GM19463 (cell line): ENCODE measurements around the gene JMJD1C.
"Not testable (repeated sequence)": the region's sequence is repeated elsewhere in the genome, so short reads cannot be mapped to it uniquely, and the experiment has no call there.

ENCODE experiments used
- ATAC-seq: cut with Tn5 transposase; IDR thresholded peaks from one replicate; pipeline ENCODE4 v1.9.1; 2021; ENCODE audit warnings: mild to moderate bottlenecking, moderate library complexity; ENCODE audit not compliant: unreplicated experiment

Gene JMJD1C

DNA sequence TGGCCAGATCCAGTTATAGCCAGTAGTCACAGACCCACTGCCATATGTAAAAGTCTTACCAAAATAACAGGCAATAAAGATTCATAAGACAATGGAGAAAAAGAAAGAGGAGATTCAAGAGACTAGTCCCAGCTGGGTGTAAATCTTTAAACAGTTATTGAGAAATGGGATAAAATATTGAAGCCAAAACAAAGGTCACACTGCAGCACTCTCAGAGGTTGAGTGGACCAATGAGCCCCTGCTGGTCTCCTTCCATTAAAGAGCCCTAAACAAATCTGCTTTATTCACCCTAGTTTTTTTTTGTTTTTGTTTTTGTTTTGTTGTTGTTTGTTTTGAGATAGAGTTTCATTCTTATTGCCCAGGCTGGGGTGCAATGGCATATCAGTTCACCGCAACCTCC, 98.8 kb downstream of the JMJD1C start:
- ATAC-seq: no peak

DNA sequence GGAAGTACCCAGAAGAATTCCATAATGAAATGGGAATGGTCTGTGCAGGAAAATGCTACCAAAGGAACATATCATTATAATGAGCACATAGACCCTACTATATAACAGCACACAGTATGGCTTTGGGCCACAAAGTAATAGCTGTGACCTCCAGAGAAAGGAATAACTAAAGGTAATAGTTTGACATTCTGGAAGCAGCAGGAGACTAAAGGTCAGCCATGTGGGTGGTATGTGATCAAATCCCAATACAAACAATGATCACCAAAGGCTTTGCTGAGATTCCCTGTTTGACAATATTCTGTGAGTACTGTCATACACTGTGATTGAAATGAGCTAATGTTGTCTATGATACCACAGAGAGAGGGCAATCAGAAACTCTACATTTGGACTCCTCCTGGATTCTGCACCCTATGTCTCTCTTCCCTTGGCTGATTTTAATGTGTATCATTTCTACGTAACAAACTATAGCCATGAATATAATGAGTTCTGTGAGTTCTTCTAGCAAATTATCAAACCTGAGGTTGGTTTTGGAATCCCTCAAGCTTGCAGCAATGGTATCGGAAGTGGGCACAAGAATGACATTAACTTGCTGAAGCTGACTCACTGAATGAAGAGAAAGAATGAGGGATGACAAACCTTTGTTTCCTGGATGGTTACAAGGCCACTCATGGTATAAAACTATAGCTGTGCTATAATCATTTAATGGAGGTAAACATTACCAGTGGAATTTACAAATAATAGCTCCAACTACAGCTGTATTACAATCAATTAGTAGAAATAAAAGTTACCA, 99.6 kb downstream of the JMJD1C start:
- no peak for ATAC-seq

DNA sequence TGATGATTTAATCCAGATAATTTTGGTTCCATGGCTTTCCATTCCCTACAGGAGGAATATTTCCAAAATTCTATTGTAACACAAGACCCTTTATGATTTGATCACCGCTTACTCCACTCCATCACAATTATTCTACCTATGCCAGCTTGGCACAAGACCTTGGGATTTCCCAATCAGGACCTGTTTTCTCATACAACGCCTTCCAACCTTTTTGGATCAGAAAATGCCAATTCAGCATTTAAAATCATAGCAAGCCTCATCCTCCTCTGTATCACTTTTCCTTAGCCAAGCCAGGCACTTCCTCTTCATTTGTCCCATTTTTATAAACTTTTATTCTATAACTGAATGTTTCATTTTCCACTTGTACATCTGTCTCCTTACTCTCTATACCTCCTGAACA, 100.9 kb downstream of the JMJD1C start:
- ATAC-seq: no peak

DNA sequence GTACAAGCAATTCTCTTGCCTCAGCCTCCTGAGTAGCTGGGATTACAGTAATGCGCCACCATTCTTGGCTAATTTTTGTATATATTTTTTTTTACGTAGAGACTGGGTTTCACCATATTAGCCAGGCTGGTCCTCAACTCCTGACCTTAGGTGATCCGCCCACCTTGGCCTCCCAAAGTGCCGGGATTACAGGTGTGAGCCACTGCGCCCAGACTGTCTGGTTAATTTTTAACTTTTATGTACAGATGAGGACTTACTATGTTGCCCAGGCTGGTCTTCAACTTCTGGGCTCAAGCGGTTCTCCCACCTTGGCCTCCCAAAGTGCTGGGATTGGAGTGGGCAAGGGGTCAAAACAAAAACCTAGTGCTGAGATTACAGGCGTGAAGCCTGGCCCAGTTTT, 101.8 kb downstream of the JMJD1C start:
- ATAC-seq: no peak

DNA sequence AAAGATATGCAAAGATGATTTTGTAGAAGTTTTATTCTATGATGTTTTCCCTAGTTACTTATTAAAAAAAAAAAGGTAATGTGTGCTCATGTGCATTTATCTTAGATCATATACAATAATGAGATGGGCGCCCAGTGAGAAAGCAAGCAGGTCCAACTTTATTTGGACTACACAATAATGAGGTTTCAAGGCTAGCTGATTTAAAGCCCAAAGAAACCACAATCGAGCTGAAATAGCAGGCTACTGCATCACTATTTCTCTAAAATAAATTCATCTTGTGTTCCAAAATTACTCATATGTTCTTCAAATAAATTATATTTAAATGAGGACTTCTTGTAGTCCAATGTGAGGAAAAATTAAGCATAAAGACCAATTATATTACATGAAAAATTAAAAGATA, 110.1 kb downstream of the JMJD1C start:
- ATAC-seq: no peak

DNA sequence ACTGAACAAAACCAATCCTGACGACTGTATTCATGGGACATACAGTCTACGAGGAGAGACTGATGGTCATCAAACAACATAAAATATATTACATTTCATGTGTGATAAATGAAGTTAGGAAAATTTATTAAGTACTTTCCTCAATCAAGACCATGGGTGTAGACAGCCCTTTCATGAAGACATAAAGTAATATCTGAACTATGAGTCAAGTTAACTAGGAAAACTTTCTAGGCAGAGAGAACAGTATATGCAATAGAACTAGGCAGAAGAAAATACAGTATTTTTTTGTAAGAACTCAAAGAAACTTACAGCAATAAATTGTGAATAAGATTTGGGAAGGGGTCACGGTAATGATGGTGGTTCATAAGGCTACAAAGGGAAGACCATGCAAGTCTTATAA, 112.8 kb downstream of the JMJD1C start:
- ATAC-seq: no peak

DNA sequence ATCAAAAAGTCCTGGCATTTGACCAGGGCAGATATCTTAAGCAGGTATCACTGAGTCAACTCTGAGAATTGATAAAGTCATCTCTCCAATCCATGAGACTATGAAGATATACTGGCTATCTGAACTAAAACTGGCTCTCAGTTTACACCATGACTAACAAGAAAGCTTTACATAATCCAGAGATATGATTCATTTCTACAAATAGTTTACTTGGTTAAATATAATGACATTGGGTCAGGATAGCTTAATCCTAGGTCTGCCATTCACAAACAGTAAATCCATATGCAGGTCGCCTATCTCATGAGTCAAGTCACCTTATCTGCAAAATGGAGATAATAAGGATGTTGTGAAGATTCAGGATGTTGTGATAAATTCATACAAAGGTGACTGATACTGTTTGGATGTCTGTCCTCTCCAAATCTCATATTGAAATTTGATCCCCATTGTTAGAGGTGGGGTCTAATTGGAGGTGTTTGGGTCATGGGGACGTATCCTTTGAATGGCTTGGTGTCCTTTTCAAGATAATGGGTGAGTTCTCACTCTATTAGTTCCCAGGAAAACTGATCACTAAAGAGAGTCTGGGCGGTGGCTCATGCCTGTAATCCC, 117.4 kb downstream of the JMJD1C start:
- no peak for ATAC-seq

DNA sequence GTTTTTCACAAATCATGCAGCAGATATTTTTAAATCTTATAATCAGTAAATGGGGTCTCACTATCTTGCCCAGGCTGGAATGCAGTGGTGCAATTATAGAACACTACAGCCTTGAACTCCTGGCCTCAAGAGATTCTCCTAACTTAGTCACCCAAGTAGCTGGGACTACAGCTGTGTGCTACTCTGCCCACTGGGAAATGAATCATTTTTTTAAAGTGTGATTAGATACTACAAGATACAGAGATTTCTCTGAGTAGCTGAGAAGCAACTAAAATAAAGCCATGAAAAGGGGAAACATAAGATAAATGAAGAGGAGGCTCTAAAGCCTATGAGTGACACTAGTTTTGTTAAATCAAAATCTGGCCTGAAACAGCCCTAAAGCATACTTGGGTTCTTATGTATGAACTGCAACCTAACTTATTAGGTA, 119.7 kb downstream of the JMJD1C start:
- ATAC-seq: no peak

DNA sequence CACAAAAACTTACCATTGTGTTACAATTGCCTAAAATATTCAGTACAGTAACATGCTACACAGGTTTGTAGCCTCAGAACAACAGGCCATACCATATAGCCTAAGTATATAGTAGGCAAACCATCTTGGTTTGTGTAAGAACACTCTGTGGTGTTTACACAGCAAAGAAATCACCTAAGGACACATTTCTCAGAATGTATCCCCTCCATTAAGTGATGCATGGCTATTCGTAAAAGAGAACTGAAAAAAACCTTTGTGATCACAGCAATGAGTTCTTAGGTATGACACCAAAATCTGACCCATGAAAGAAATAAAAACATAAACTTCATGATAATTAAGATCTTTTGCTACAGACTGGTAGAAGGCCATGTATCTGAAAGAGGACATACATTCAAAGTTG, 121.5 kb downstream of the JMJD1C start:
- ATAC-seq: no peak

DNA sequence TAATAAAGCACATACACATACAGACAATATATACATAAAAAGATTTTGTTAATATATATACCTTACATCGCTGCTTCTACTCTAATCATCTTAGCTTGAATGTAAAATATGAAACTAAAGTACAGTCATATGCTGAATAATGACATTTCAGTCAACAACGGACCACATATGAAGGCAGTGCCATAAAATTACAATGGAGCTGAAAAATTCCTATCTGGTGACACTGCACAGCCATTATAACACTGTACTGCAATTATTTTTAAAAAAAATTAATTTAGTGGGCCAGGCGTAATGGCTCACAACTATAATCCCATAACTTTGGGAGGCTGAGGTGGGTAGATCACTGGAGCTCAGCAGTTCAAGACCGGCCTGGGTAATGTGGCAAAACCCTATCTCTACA, 122.3 kb downstream of the JMJD1C start:
- no peak for ATAC-seq

DNA sequence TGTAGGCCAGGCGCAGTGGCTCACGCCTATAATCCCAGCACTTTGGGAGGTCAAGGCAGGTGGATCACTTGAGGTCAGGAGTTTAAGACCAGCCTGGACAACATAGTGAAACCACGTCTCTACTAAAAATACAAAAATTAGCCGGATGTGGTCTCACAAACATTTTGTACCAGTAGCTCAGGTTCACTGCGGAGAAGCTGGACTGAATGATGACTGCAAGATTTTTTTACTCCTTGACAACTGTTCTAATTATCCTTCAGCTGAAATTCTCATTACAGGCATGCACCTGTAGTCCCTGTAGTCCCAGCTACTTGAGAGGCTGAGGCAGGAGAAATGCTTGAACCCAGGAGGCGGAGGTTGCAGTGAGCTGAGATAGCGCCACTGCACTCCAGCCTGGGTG, 126.1 kb downstream of the JMJD1C start:
- ATAC-seq: not testable (repeated sequence)

DNA sequence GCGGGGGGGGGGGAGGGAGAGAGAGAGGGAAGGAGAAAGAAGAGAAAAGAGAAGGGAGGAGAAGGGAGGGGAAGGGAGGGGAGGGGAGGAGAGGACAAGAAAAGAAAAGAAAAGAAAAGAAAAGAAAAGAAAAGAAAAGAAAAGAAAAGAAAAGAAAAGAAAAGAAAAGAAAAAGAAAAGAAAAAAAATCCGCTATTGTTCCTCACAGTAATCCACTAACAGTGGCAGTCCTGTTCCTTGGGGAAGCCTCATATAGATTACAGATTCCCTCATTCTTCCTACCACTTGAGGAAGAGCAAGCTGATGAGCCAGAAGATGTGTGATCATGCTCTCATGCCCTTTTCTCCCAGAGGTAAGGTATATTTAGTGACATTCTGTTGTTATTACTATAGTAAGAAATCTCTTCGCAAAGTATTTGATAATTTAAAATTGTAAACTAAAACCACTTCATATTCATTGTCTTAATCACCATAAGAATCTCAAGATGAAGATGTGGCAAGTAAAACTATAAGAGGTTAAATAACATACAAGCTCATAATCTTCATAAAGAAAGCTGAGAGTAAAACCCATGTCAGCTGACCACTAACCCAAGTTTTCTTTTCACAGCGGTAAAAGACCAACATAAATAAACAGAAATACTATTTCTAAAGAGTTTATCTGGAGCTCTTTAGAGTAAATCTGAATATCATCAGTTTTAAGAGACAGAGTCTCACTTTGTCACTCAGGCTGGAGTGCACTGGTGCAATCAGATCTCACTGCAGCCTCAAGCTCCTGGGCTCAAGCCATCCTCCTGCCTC, 128.1 kb downstream of the JMJD1C start:
- no peak for ATAC-seq

DNA sequence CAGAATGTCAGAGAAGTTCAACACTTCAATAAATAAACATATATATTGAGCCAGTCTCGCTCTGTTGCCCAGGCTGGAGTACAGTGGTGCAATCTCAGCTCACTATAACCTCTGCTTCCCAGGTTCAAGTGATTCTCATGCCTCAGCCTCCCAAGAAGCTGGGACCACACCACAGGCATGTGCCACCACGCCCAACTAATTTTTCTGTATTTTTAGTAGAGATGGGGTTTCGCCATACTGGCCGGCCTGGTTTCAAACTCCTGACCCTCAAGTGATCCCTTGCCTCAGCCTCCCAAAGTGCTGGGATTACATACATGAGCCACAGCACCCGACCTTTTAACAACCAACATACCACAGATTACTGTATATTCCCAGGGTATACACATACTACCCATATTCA, 134.2 kb downstream of the JMJD1C start:
- ATAC-seq: no peak

DNA sequence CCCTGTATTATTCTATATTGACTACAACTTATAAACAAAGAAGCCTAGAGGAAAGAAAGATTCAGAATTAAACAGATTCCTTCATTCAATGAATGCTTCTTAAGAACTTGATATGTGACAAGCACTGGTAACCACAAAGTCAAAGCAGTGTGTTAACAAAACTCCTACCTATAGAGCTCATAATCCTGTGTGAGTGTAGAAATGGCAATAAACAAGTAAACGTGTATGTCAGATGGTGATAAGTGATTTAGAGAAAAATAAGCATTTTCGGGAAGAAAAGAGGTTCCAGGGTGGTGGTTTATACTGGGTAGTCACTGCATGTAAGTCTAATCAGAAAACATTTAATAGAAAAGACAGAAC, 141.3 kb downstream of the JMJD1C start:
- ATAC-seq: no peak

DNA sequence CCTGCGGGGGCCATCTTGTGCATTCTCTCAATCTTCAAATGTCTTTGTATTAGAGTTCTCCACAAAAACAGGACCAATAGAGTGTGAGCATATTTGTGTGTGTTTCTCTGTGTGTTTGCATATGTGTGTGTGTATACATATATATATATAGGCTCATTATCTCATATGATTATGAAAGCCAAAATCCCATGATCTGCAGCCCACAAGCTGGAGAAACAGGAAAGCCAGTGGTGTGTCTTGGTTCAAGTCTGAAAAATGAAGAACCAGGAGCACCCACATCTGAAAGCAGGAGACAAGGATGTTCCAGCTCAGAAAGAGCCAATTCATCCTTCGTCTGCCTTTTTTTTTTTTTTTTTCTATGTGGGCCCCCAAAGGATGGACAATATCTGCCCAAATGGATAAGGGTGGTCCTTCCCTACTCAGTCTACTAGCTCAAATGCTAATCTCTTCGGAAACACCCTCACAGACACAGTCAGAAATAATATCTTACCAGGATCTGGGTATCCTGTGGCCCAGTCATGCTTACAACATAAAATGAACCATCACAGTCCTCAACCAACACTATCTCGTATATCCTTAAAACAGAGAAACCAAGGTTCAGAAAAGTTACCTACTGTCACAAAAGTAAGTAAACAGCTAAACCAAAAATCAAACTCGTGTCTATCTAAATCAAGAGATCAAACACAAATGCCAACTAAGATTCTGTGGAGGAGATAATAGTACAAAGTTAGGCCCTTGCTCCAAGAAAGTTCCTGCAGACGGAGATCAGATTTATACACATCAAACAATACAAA, 141.9 kb downstream of the JMJD1C start:
- no peak for ATAC-seq

DNA sequence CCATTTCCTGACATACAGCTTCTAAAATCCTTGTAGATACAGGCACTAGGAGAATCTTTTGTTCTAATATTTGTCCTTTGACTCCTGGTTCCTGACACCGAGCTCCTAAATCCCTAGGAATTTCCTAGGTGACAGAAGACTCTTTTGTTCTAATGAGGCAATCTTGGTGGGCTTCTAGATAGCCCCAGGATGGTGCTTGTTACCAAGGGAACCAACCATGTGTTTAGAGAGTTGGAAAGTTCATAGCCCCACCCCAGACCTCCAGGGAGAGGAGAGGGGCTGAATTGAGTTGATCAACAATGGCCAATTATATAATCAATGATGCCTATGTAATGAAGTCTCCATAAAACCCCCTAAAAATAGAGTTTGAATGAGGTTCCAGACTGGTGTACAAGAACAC, 145.1 kb downstream of the JMJD1C start:
- ATAC-seq: no peak

DNA sequence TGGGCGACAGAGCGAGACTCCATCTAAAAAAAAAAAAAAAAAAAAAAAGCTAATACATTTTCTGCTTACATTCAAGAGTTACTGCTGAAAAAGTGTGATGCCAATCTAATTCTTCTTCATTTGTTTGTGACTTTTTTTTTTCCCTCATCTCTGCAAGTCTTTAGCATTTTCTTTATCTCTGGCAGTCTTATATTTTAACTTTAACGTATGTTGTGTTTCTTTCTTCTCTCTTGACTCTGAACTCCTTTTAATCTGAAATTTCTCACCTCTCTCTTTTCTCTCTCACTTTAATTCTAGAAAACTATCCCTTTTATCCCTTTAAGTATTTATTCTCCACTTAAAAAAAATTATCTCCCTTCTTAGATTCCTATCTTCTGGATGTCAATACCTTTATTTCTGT, 146.5 kb downstream of the JMJD1C start:
- no peak for ATAC-seq

DNA sequence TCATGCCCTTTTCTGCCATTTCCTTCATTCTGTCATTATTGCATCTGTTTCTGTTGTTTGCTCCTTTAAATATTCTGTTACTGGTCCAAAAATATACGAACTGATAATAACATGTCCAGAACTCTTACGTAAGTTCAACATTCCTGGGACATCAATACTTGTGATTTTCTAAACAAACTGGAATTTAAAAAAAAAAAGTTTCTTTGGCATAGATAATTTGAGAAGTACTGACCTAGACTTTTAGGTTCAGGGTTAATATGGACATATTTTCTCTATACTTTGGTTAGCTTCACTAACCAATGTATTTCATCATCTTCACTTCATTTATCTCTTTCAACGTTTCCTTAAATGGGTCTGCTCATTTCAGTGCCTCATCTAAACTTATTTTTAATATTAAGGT, 147.3 kb downstream of the JMJD1C start:
- no peak for ATAC-seq

DNA sequence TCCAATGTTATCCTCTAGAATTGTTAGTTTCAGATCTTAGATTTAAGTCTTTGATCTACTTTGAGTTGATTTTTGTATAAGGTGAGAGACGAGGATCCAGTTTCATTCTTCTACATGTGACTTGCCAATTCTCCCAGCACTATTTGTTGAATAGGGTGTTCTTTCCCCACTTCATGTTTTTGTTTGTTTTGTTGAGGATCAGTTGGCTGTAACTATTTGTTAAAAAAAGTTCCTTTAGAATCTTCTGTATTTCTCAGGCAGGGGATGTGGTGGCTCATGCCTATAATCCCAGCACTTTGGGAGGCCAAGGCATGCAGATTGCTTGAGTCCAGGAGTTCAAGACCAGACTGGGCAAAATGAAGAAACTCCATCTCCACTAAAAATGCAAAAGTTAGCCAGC, 151.8 kb downstream of the JMJD1C start:
- ATAC-seq: no peak

DNA sequence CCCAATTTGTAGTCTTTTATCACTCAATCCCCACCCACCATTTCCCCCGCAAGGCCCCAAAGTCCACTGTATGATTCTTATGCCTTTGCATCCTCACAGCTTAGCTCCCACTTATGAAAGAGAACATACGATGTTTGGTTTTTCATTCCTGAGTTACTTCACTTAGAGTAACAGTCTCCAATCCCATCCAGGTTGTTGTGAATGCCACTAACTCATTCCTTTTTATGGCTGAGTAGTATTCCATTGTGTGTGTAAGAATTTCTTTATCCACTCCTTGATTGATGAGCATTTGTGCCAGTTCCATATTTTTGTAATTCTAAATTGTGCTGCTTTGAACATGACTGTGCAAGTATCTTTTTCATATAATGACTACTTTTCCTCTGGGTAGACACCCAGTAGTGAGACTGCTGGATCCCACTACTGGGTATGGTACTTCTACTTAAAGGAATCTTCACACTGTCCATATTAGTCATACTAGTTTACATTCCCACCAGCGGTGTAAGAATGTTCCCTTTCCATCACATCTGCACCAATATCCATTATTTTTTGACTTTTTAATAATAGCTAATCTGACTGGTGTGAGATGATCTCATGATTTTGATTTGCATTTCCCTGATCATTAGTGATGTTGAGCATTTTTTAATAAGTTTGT, 152.6 kb downstream of the JMJD1C start:
- no peak for ATAC-seq

DNA sequence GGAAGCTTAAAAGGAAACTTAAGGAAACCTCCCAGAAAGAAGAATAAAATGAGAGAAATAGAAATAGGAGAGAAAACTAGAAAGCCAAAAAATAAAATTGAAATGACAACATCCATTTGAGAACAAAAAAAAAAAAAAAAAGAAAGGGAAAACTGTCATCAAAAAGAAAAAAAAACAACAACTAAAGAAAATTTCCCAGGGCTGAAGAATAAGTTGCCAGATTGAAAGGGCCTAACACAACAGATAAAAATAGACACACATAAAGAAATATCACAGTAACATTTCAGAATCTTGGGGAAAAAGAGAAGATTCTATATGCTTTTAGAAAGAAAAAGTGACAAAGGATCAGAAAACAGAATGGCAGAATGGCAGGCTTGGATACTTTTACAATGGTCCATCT, 157.1 kb downstream of the JMJD1C start:
- no peak for ATAC-seq
